Erythroblast (primary cell): ENCODE results near the gene HEXIM2.

Experiments used
- GATA1 ChIP-seq: IDR thresholded peaks from 2 replicates; pipeline ENCODE4 v1.6.1; 2011; ENCODE audit warnings: low read depth, mild to moderate bottlenecking, control low read depth, low read length, moderate library complexity
- POLR2A ChIP-seq: IDR thresholded peaks from 2 replicates; pipeline ENCODE4 v1.6.1; 2011; ENCODE audit warnings: mild to moderate bottlenecking, low read length

- TF ChIP-seq POLR2A = peak; percentile 98
- TF ChIP-seq GATA1 = no peak
Measured at GRCh38 chr17:45161288-45162024, at the start of gene HEXIM2.
